ENCODE measurements around the gene HSPB8. TPM values are rescaled to one million over a fixed set of nuclear protein-coding genes. Genes with fewer than 3 reads are reported as not detected.
"Not testable (repeated sequence)": the region's sequence is repeated elsewhere in the genome, so short reads cannot be mapped to it uniquely, and the experiment has no call there.

The HSPB8 gene
- total and polyA plus RNA-seq, 2 of the 8 experiments (the other 6 are each of a cell fraction or from before 2014, with no cell fraction given), result 11.7 to 28.2 TPM

DNA sequence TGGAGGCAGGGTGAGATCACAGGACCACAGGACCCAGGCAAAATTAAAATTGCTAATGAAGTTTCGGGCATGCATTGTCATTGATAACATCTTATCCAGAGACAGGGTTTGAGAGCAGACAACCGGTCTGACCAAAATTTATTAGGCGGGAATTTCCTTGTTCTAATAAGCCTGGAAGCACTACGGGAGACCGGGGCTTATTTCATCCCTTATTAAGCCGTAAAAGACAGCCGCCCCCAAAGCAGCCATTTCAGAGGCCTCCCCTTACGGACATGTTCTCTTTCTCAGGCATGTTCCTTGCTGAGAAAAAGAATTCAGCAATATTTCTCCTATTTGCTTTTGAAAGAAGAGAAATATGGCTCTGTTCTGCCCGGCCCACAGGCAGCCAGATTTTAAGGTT lies 40.1 kb downstream of the HSPB8 start:
- not testable (repeated sequence) for H3K14ac ChIP-seq (ENCODE audit: insufficient read length); H3K23me2 ChIP-seq (ENCODE audit: low read depth, low read length); H3K27me3 ChIP-seq (replicated peaks in 1 of 4; ENCODE audit: control insufficient read depth in 3 of 4, extremely low read depth in 1 of 4, insufficient read depth in 3 of 4, low read length in 3 of 4); H2BK15ac ChIP-seq (ENCODE audit: low read length); H2AFZ ChIP-seq (ENCODE audit: low read length); H3K27ac ChIP-seq (ENCODE audit: low read depth, low read length); H3K79me1 ChIP-seq (ENCODE audit: low read depth, low read length); H3K56ac ChIP-seq (replicated peaks; ENCODE audit: insufficient read length, low read depth, low read length); H3K79me2 ChIP-seq (ENCODE audit: control insufficient read depth in 1 of 2, insufficient read depth in 2 of 2, low read length in 2 of 2); H3K9ac ChIP-seq (replicated peaks in 1 of 4; ENCODE audit: extremely low read depth in 1 of 4, low read depth in 3 of 4, low read length in 3 of 4); H2BK12ac ChIP-seq (ENCODE audit: low read depth, low read length); FAIRE-seq; H3K4ac ChIP-seq (replicated peaks; ENCODE audit: insufficient read length, low read depth, low read length); H2BK20ac ChIP-seq (ENCODE audit: low read length); H4K20me1 ChIP-seq (replicated peaks in 1 of 2; ENCODE audit: control insufficient read depth in 1 of 2, insufficient read depth in 2 of 2, low read length in 2 of 2); H2AK5ac ChIP-seq (ENCODE audit: low read depth, low read length); H3K9me3 ChIP-seq (ENCODE audit: insufficient read depth in 2 of 2, low read depth in 1 of 2, low read length in 1 of 2); H4K91ac ChIP-seq (replicated peaks; ENCODE audit: insufficient read length, low read length); H4K8ac ChIP-seq (ENCODE audit: extremely low read depth, insufficient read depth, low read length); H2BK5ac ChIP-seq (ENCODE audit: low read depth, low read length); H3K18ac ChIP-seq (ENCODE audit: extremely low read depth, low read length); H4K5ac ChIP-seq (ENCODE audit: insufficient read length, low read depth, low read length); H2BK120ac ChIP-seq (replicated peaks; ENCODE audit: low read depth, low read length); H3K23ac ChIP-seq (ENCODE audit: insufficient read length); H3K36me3 ChIP-seq (ENCODE audit: control insufficient read depth in 2 of 4, insufficient read depth in 4 of 4, low read length in 3 of 4); DNase-seq (ENCODE audit: low read depth in 1 of 2, low spot score in 2 of 2)
- H3K4me3 ChIP-seq (ENCODE audit: extremely low read depth in 1 of 4, insufficient read depth in 2 of 4, low read depth in 3 of 4, low read length in 4 of 4), result peak overlapping the region in 1 of 4 experiments; percentile 30; a peak in 1 of 8 replicates
- H3K4me1 ChIP-seq (replicated peaks in 1 of 4; ENCODE audit: control insufficient read depth in 3 of 4, insufficient read depth in 4 of 4, low read length in 3 of 4), result peaks cover 0 to 15% (median 8%) of the 10 kb centered on the region in 4 experiments; a peak in 5 of 7 replicates
- CTCF ChIA-PET (ENCODE audit: partially characterized antibody), result interaction anchor here (1.0 to 1.8 kb wide), 2 partner anchors 15 to 197 kb away, joined by 3 to 8 read pairs; no protein-coding TSS in a partner anchor
- TF ChIP-seq SRF (IDR thresholded peaks at IDR 0.05; ENCODE audit: low read depth, low read length), result 0 out of 2 replicates have a peak, but pooled peaks have one; percentile 2
- peak; percentile 60; the same call in 1 of the 2 replicates for TF ChIP-seq YY1 (IDR thresholded peaks at IDR 0.05; ENCODE audit: low read depth, low read length)
- TF ChIP-seq, protein P1, sequence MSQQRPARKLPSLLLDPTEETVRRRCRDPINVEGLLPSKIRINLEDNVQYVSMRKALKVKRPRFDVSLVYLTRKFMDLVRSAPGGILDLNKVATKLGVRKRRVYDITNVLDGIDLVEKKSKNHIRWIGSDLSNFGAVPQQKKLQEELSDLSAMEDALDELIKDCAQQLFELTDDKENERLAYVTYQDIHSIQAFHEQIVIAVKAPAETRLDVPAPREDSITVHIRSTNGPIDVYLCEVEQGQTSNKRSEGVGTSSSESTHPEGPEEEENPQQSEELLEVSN (IDR thresholded peaks at IDR 0.05), result peak; percentile 35; the same call in 1 of the 2 replicates
- 0 out of 2 replicates have a peak, but pooled peaks have one; percentile 35 for TF ChIP-seq SP1 (IDR thresholded peaks at IDR 0.05; ENCODE audit: low read depth, low read length)
- POLR2A ChIA-PET (ENCODE audit: partially characterized antibody), result interaction anchor here (0.7 to 2.1 kb wide), 3 partner anchors 11 to 43 kb away, joined by 3 to 9 read pairs (median 3); no protein-coding TSS in a partner anchor
- 30% methylated on average over 9 of the region's 9 CpGs; no CpG with 5 or more reads in 1 of the 2 experiments for WGBS, 2 experiments (ENCODE audit: extremely low coverage in 1 of 2, insufficient coverage in 1 of 2, insufficient read length in 1 of 2, insufficient replicate concordance in 2 of 2, low coverage in 1 of 2, low lambda C conversion rate in 2 of 2, missing lambda C conversion rate in 1 of 2)
- H3K4me2 ChIP-seq (ENCODE audit: insufficient read depth in 1 of 2, low read depth in 2 of 2, low read length in 2 of 2), result peak overlapping the region in 1 of 2 experiments; percentile 21; a peak in 1 of 4 replicates

Data from H1 (cell line).